ENCODE results near the gene RCSD1.
A peak's percentile ranks its signal among the peaks of the same experiment; 100 is the strongest.

RCSD1 gene

DNA sequence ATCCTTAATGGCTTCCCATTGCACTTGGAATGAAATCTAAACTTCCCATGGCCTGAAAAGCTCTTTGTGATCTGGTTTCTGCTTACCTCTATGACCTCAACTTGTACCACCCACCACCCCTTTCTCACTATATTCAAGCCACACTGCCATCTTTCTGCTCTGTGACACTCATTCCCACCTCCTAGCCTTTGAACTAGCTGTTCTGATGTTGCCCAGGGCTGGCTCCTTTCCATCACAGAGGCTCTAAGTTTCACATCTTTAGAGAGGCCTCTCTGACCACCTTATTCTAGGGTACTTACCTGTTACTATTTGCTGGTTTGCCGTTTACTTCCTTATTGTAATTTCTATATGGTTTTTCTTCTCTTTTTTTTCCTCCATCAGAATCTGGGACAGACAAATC is 96.0 kb downstream of the RCSD1 start:
- no peak overlapping the region for H3K4me3 ChIP-seq (ENCODE audit: low read depth, low read length)
- peaks cover 17% of the 10 kb centered on the region for H3K79me1 ChIP-seq (ENCODE audit: low read length)
- peaks cover 45% of the 10 kb centered on the region for H3K79me2 ChIP-seq (ENCODE audit: control insufficient read depth, insufficient read depth, low read length, poor library complexity)
- H3K23ac ChIP-seq (ENCODE audit: low read length), result no peak overlapping the region
- no peak for DNase-seq
- H4K91ac ChIP-seq (ENCODE audit: low read depth, low read length), result no peak overlapping the region
- no peaks in the 10 kb centered on the region for H3K27me3 ChIP-seq (ENCODE audit: insufficient read depth, low read length)
- peak overlapping the region; percentile 97 for H3K4ac ChIP-seq (ENCODE audit: low read depth, low read length)
- H2AK5ac ChIP-seq (ENCODE audit: low read length), result no peak overlapping the region
- no peak overlapping the region for H2AFZ ChIP-seq (ENCODE audit: insufficient read depth, low read length, poor library complexity)
- peak overlapping the region; percentile 53 for H3K14ac ChIP-seq (ENCODE audit: low read length)
- H3K27ac ChIP-seq (ENCODE audit: low read depth, low read length), result no peak overlapping the region
- peak overlapping the region; percentile 11 for H3K4me2 ChIP-seq (ENCODE audit: low read length)
- H2BK120ac ChIP-seq (ENCODE audit: insufficient read depth, low read length, poor library complexity), result no peak overlapping the region
- H3K4me1 ChIP-seq (ENCODE audit: control insufficient read depth in 1 of 2, insufficient read depth in 2 of 2, low read length in 2 of 2), result peaks cover 5 to 19% of the 10 kb centered on the region in 2 experiments
- H3K36me3 ChIP-seq (ENCODE audit: control insufficient read depth in 1 of 2, insufficient read depth in 2 of 2, low read length in 2 of 2), result peaks cover 10 to 15% of the 10 kb centered on the region in 2 experiments
- H4K8ac ChIP-seq (ENCODE audit: low read depth, low read length), result no peak overlapping the region
- H2BK5ac ChIP-seq (ENCODE audit: low read depth, low read length, poor library complexity), result no peak overlapping the region
- H2BK12ac ChIP-seq (ENCODE audit: low read length), result no peak overlapping the region
- peaks cover 1% of the 10 kb centered on the region for H3K9me3 ChIP-seq (ENCODE audit: insufficient read depth, low read depth, low read length)
- H3K9ac ChIP-seq (ENCODE audit: low read length), result no peak overlapping the region
- WGBS (ENCODE audit: extremely low coverage, insufficient coverage, insufficient read length), result no CpG with 5 or more reads among the region's 1 CpG
- no peak overlapping the region for H3K18ac ChIP-seq (ENCODE audit: low read length)
- H4K12ac ChIP-seq (ENCODE audit: low read depth, low read length), result no peak overlapping the region

DNA sequence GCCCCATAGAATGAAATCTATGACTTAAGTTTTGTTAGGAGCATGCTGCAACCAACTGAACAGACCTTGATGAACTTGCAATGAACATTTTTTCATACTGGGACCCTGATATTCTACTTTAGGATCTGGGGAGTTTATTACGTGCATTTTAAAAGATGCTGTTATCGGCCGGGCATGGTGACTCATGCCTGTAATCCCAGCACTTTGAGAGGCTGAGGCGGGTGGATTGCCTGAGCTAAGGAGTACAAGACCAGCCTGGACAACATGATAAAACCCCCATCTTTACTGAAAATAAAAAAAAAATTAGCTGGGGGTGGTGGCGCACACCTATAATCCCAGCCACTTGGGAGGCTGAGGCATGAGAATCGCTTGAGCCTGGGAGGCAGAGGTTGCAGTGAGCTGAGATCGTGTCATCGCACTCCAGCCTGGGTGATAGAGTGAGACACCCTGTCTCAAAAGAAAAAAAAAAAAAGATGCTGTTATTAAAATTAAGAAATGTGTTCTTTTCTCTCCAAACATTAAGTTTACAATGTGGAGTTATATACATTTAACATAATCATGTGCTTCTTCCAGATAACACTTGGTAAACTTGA is 98.9 kb downstream of the RCSD1 start:
- WGBS (ENCODE audit: extremely low coverage, insufficient coverage, insufficient read length), result no CpG with 5 or more reads among the region's 8 CpGs
- Histone ChIP-seq H3K23ac (ENCODE audit: low read length) (no peak overlapping the region), H3K4ac (ENCODE audit: low read depth, low read length) (peak overlapping the region; percentile 92), H2BK12ac (ENCODE audit: low read length) (no peak overlapping the region), H3K9me3 (ENCODE audit: insufficient read depth, low read depth, low read length) (peaks cover under 1% of the 10 kb centered on the region), H3K79me1 (ENCODE audit: low read length) (peaks cover 4% of the 10 kb centered on the region), H4K12ac (ENCODE audit: low read depth, low read length) (no peak overlapping the region), H3K79me2 (ENCODE audit: control insufficient read depth, insufficient read depth, low read length, poor library complexity) (peaks cover 44% of the 10 kb centered on the region), H3K18ac (ENCODE audit: low read length) (no peak overlapping the region), H3K4me1 (ENCODE audit: control insufficient read depth in 1 of 2, insufficient read depth in 2 of 2, low read length in 2 of 2) (peaks cover 9 to 21% of the 10 kb centered on the region in 2 experiments), H3K14ac (ENCODE audit: low read length) (no peak overlapping the region), H3K36me3 (ENCODE audit: control insufficient read depth in 1 of 2, insufficient read depth in 2 of 2, low read length in 2 of 2) (peaks cover 14 to 28% of the 10 kb centered on the region in 2 experiments), H4K91ac (ENCODE audit: low read depth, low read length) (no peak overlapping the region), H2AFZ (ENCODE audit: insufficient read depth, low read length, poor library complexity) (no peak overlapping the region), H3K4me3 (ENCODE audit: low read depth, low read length) (no peak overlapping the region), H3K4me2 (ENCODE audit: low read length) (no peak overlapping the region), H2AK5ac (ENCODE audit: low read length) (no peak overlapping the region), H3K27ac (ENCODE audit: low read depth, low read length) (no peak overlapping the region), H3K9ac (ENCODE audit: low read length) (no peak overlapping the region), H2BK5ac (ENCODE audit: low read depth, low read length, poor library complexity) (no peak overlapping the region), H4K8ac (ENCODE audit: low read depth, low read length) (no peak overlapping the region), H3K27me3 (ENCODE audit: insufficient read depth, low read length) (no peaks in the 10 kb centered on the region), H2BK120ac (ENCODE audit: insufficient read depth, low read length, poor library complexity) (no peak overlapping the region)
- DNase-seq, result peak in 1 of 2 donors; percentile 28

DNA sequence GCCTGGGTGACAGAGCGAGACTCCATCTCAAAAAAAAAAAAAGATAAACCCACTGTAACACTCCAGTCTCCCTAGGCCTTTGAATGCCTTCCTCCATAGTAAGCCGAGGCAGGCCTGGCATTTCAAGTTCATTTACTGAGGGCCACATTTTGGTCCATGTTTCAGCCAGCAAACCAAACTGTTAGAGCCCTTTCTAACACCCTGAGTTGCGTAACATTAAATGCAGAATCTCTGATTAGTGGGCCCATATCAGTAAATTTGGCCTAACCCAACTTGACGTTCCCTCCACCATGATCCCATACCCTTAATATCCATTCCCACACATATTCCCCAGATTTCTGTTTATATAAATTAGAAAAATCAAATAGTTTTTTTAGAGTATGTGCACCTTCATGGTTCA is 104.2 kb downstream of the RCSD1 start:
- H3K79me2 ChIP-seq (ENCODE audit: control insufficient read depth, insufficient read depth, low read length, poor library complexity), result peaks cover 41% of the 10 kb centered on the region
- no peak overlapping the region for H2BK120ac ChIP-seq (ENCODE audit: insufficient read depth, low read length, poor library complexity)
- H3K9me3 ChIP-seq (ENCODE audit: insufficient read depth, low read depth, low read length), result no peaks in the 10 kb centered on the region
- no peak overlapping the region for H4K12ac ChIP-seq (ENCODE audit: low read depth, low read length)
- no peak overlapping the region for H2BK12ac ChIP-seq (ENCODE audit: low read length)
- no CpG with 5 or more reads among the region's 4 CpGs for WGBS (ENCODE audit: extremely low coverage, insufficient coverage, insufficient read length)
- H3K4ac ChIP-seq (ENCODE audit: low read depth, low read length), result peak overlapping the region; percentile 37
- peaks cover 15 to 38% of the 10 kb centered on the region in 2 experiments for H3K36me3 ChIP-seq (ENCODE audit: control insufficient read depth in 1 of 2, insufficient read depth in 2 of 2, low read length in 2 of 2)
- no peak overlapping the region for H3K9ac ChIP-seq (ENCODE audit: low read length)
- H3K4me2 ChIP-seq (ENCODE audit: low read length), result no peak overlapping the region
- no peaks in the 10 kb centered on the region for H3K27me3 ChIP-seq (ENCODE audit: insufficient read depth, low read length)
- no peak overlapping the region for H2AFZ ChIP-seq (ENCODE audit: insufficient read depth, low read length, poor library complexity)
- no peak overlapping the region for H3K18ac ChIP-seq (ENCODE audit: low read length)
- no peak overlapping the region for H3K14ac ChIP-seq (ENCODE audit: low read length)
- no peak overlapping the region for H4K91ac ChIP-seq (ENCODE audit: low read depth, low read length)
- no peak overlapping the region for H2AK5ac ChIP-seq (ENCODE audit: low read length)
- no peak overlapping the region for H3K4me3 ChIP-seq (ENCODE audit: low read depth, low read length)
- peaks cover 6 to 13% of the 10 kb centered on the region in 2 experiments for H3K4me1 ChIP-seq (ENCODE audit: control insufficient read depth in 1 of 2, insufficient read depth in 2 of 2, low read length in 2 of 2)
- no peak overlapping the region for H3K23ac ChIP-seq (ENCODE audit: low read length)
- H2BK5ac ChIP-seq (ENCODE audit: low read depth, low read length, poor library complexity), result no peak overlapping the region
- H3K79me1 ChIP-seq (ENCODE audit: low read length), result no peaks in the 10 kb centered on the region
- no peak overlapping the region for H4K8ac ChIP-seq (ENCODE audit: low read depth, low read length)
- no peak for DNase-seq
- no peak overlapping the region for H3K27ac ChIP-seq (ENCODE audit: low read depth, low read length)

DNA sequence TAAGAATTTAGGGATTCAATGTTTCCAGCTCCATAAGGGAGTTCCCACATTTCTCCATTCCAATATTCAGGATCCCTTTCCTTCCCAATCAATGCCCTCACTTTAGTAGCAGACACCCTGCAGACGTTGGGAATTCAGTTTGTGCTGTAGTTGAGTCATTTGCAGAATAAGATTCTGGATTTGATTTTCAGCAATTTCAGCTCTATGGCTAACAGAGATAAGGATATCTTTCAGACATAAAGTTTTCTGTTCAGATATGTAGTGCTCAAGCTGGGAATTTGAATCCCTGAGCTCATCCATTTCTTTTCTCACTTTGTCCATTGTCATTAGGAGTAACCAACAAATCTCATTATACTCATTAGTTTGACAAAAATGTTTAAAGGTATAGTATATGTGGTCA is 104.8 kb downstream of the RCSD1 start:
- no CpG with 5 or more reads among the region's 1 CpG for WGBS (ENCODE audit: extremely low coverage, insufficient coverage, insufficient read length)
- no peak overlapping the region for H3K23ac ChIP-seq (ENCODE audit: low read length)
- no peak for DNase-seq
- no peak overlapping the region for H2BK120ac ChIP-seq (ENCODE audit: insufficient read depth, low read length, poor library complexity)
- H4K12ac ChIP-seq (ENCODE audit: low read depth, low read length), result no peak overlapping the region
- no peaks in the 10 kb centered on the region for H3K9me3 ChIP-seq (ENCODE audit: insufficient read depth, low read depth, low read length)
- H3K27ac ChIP-seq (ENCODE audit: low read depth, low read length), result no peak overlapping the region
- no peak overlapping the region for H3K4me3 ChIP-seq (ENCODE audit: low read depth, low read length)
- H2AFZ ChIP-seq (ENCODE audit: insufficient read depth, low read length, poor library complexity), result no peak overlapping the region
- no peaks in the 10 kb centered on the region for H3K79me1 ChIP-seq (ENCODE audit: low read length)
- H3K4me2 ChIP-seq (ENCODE audit: low read length), result no peak overlapping the region
- H3K27me3 ChIP-seq (ENCODE audit: insufficient read depth, low read length), result no peaks in the 10 kb centered on the region
- H3K18ac ChIP-seq (ENCODE audit: low read length), result no peak overlapping the region
- no peak overlapping the region for H3K9ac ChIP-seq (ENCODE audit: low read length)
- H2AK5ac ChIP-seq (ENCODE audit: low read length), result no peak overlapping the region
- peak overlapping the region; percentile 86 for H3K4ac ChIP-seq (ENCODE audit: low read depth, low read length)
- no peak overlapping the region for H2BK5ac ChIP-seq (ENCODE audit: low read depth, low read length, poor library complexity)
- H2BK12ac ChIP-seq (ENCODE audit: low read length), result no peak overlapping the region
- no peak overlapping the region for H4K8ac ChIP-seq (ENCODE audit: low read depth, low read length)
- H4K91ac ChIP-seq (ENCODE audit: low read depth, low read length), result no peak overlapping the region
- no peak overlapping the region for H3K14ac ChIP-seq (ENCODE audit: low read length)
- H3K79me2 ChIP-seq (ENCODE audit: control insufficient read depth, insufficient read depth, low read length, poor library complexity), result peaks cover 42% of the 10 kb centered on the region
- H3K4me1 ChIP-seq (ENCODE audit: control insufficient read depth in 1 of 2, insufficient read depth in 2 of 2, low read length in 2 of 2), result peaks cover 6 to 15% of the 10 kb centered on the region in 2 experiments
- peaks cover 15 to 38% of the 10 kb centered on the region in 2 experiments for H3K36me3 ChIP-seq (ENCODE audit: control insufficient read depth in 1 of 2, insufficient read depth in 2 of 2, low read length in 2 of 2)

Measured in trophoblast cell (in vitro differentiated cells and primary cell).